Kidney (tissue), 14 donors: Measurements from ENCODE around the gene MAGI1. TPM values are rescaled to one million over a fixed set of nuclear protein-coding genes. Genes with fewer than 3 reads are reported as not detected.

Experiments
- DNase-seq, 5 donors: peaks; one replicate each; pipeline ENCODE4 v3.0.0-alpha.2; 2013 to 2020
- FAIRE-seq: peaks from 2 replicates; lab custom pipeline; 2012; peaks lifted over from hg19 to GRCh38; lab: Jason Lieb, UNC
- H3K27ac ChIP-seq, 2 donors: one replicate each; pipeline ENCODE4 v1.7.0; 2013; ENCODE audit warnings: low read depth in 2 of 2, low read length in 2 of 2, inconsistent platforms in 1 of 2
- H3K27me3 ChIP-seq: one replicate; pipeline ENCODE4 v1.7.1; 2013; ENCODE audit warnings: low read length, inconsistent platforms; ENCODE audit not compliant: control insufficient read depth, insufficient read depth
- H3K36me3 ChIP-seq, 3 donors: one replicate each; pipeline versions ENCODE4 v1.7.0 to v1.7.1; 2013; ENCODE audit warnings: low read length in 3 of 3, control low read depth in 1 of 3, inconsistent platforms in 1 of 3; ENCODE audit not compliant: insufficient read depth in 3 of 3, control insufficient read depth in 2 of 3
- H3K4me1 ChIP-seq, 3 donors: one replicate each; pipeline versions ENCODE4 v1.7.0 to v1.7.1; 2013; ENCODE audit warnings: low read length in 3 of 3, inconsistent platforms in 1 of 3, low read depth in 1 of 3; ENCODE audit not compliant: control insufficient read depth in 2 of 3, insufficient read depth in 2 of 3
- H3K4me3 ChIP-seq, 3 donors: one replicate each; pipeline versions ENCODE4 v1.7.0 to v1.8.1; 2013; ENCODE audit warnings: low read length in 3 of 3, control low read depth in 1 of 3, inconsistent platforms in 1 of 3
- H3K9ac ChIP-seq, 3 donors: one replicate each; pipeline versions ENCODE4 v1.7.0 to v1.7.1; 2013; ENCODE audit warnings: low read length in 3 of 3, control low read depth in 1 of 3, inconsistent platforms in 1 of 3
- H3K9me3 ChIP-seq, 3 donors: one replicate each; pipeline versions ENCODE4 v1.7.0 to v1.7.1; 2013; ENCODE audit warnings: low read length in 3 of 3, control low read depth in 1 of 3, inconsistent platforms in 1 of 3; ENCODE audit not compliant: control insufficient read depth in 2 of 3, insufficient read depth in 1 of 3
- intact Hi-C: fragments of 100-400 bp; cut with DNase I; formaldehyde crosslinking; loops from one replicate; pipeline ENCODE4 v1.11.1; 2022
- polyA plus RNA-seq: library from polyadenylated mRNA; stranded (reverse); fragments of 350-450 nt; fragmentation: Illumina TruSeq; extraction: RNeasy Lipid Tissue Mini Kit (QIAGEN cat#74804); gene quantifications from one replicate; pipeline ENCODE4 v1.2.3, GENCODE V29; 2014; ENCODE audit warnings: low read depth, low replicate concordance; ENCODE audit not compliant: insufficient read depth
- total RNA-seq: library from RNA; stranded (reverse); fragmentation: NEBNext Ultra II Directional; extraction: Animal tissue kit (Norgen Biotek cat#: 25700); gene quantifications from one replicate; pipeline ENCODE4 v1.2.1, GENCODE V29; 2021
- TF ChIP-seq, protein P1 (sequence below): IDR thresholded peaks from 3 replicates; pipeline ENCODE4 v1.5.1; 2012; ENCODE audit warnings: mild to moderate bottlenecking, moderate library complexity, borderline replicate concordance; ENCODE audit not compliant: insufficient read depth; ENCODE audit errors: extremely low read depth
- donor health status: control.
- donor health status: control.
- donor health status: control.
- donor health status: control.
- donor health status: control.
- donor health status: DM: yes; HTN: yes; CAD: no.
- donor health status: Normal renal cell carcinoma (clear cell type).

The MAGI1 gene
- total and polyA plus RNA-seq, 2 donors from 2014 or later, result 8.2 to 42.8 TPM

- Histone ChIP-seq H3K4me1 (no peaks in the 10 kb centered on the region), H3K4me3 (no peak overlapping the region), H3K9me3 (no peaks in the 10 kb centered on the region), H3K36me3 (no peaks in the 10 kb centered on the region), H3K9ac (no peak overlapping the region), H3K27me3 (no peaks in the 10 kb centered on the region), H3K27ac (no peak overlapping the region)
- intact Hi-C loops, result no loop called here
- FAIRE-seq, result no peak
- DNase-seq, result peak in 4 of 5 donors; percentile 56 to 72 (median 62)
- TF ChIP-seq, protein P1, sequence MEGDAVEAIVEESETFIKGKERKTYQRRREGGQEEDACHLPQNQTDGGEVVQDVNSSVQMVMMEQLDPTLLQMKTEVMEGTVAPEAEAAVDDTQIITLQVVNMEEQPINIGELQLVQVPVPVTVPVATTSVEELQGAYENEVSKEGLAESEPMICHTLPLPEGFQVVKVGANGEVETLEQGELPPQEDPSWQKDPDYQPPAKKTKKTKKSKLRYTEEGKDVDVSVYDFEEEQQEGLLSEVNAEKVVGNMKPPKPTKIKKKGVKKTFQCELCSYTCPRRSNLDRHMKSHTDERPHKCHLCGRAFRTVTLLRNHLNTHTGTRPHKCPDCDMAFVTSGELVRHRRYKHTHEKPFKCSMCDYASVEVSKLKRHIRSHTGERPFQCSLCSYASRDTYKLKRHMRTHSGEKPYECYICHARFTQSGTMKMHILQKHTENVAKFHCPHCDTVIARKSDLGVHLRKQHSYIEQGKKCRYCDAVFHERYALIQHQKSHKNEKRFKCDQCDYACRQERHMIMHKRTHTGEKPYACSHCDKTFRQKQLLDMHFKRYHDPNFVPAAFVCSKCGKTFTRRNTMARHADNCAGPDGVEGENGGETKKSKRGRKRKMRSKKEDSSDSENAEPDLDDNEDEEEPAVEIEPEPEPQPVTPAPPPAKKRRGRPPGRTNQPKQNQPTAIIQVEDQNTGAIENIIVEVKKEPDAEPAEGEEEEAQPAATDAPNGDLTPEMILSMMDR, result peak; percentile 60
Observed at GRCh38 chr3:65751123-65751700, 287.5 kb downstream of the MAGI1 start.

DNA sequence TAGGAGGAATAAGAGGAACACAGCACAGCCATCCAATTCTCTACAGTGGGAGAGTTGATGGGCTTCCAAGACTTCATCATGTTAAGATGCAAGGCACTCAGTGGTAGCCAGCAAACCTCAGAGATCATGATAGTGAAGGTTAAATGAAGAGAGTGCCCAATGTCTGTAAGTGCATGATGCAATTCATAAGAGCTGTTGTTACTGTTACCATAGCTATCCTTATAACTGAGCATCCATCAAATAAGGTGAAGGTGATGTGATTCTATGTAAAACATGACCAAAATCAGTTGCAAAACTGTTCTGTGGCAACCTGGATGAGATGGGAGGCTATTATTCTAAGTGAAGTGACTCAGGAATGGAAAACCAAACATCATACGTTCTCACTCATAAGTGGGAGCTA, 289.7 kb downstream of the MAGI1 start:
- TF ChIP-seq, protein P1, result no peak
- FAIRE-seq (no peak), DNase-seq (no peak)
- Histone ChIP-seq H3K36me3 (no peaks in the 10 kb centered on the region), H3K4me3 (no peak overlapping the region), H3K4me1 (no peaks in the 10 kb centered on the region), H3K27me3 (no peaks in the 10 kb centered on the region), H3K27ac (no peak overlapping the region), H3K9ac (no peak overlapping the region), H3K9me3 (no peaks in the 10 kb centered on the region)
- intact Hi-C loops, result no loop called here

- Histone ChIP-seq H3K27ac (no peak overlapping the region), H3K4me3 (no peak overlapping the region), H3K9ac (no peak overlapping the region), H3K27me3 (no peaks in the 10 kb centered on the region), H3K36me3 (no peaks in the 10 kb centered on the region), H3K9me3 (no peaks in the 10 kb centered on the region), H3K4me1 (no peaks in the 10 kb centered on the region)
- intact Hi-C loops, result no loop called here
- TF ChIP-seq, protein P1, result no peak
- DNase-seq (no peak), FAIRE-seq (no peak)
Observed at GRCh38 chr3:65748326-65748725, 290.4 kb downstream of the MAGI1 start.

- H3K9ac ChIP-seq, result no peak overlapping the region
- no peaks in the 10 kb centered on the region for H3K4me1 ChIP-seq
- no peaks in the 10 kb centered on the region for H3K36me3 ChIP-seq
- intact Hi-C loops, result no loop called here
- H3K9me3 ChIP-seq, result no peaks in the 10 kb centered on the region
- no peak overlapping the region for H3K4me3 ChIP-seq
- no peaks in the 10 kb centered on the region for H3K27me3 ChIP-seq
- no peak for DNase-seq
- no peak for FAIRE-seq
- no peak overlapping the region for H3K27ac ChIP-seq
- TF ChIP-seq, protein P1, result no peak
Observed at GRCh38 chr3:65746848-65747247, 291.9 kb downstream of the MAGI1 start.
